HL-60 (cell line): ENCODE measurements around the gene SPAG4.

Source experiments
- CTCF ChIP-seq: IDR thresholded peaks from one replicate; pipeline ENCODE4 v1.5.1; 2011; ENCODE audit warnings: low read length, control low read depth, inconsistent platforms; ENCODE audit not compliant: insufficient read depth
- GABPA ChIP-seq: IDR thresholded peaks from 2 replicates; pipeline ENCODE4 v1.6.1; 2012; ENCODE audit warnings: low read depth
- POLR2AphosphoS5 ChIP-seq: IDR thresholded peaks from 2 replicates; pipeline ENCODE4 v1.6.1; 2012; ENCODE audit warnings: low read depth
- REST ChIP-seq: IDR thresholded peaks from 2 replicates; pipeline ENCODE4 v1.6.1; 2012; ENCODE audit warnings: low read depth; ENCODE audit not compliant: insufficient replicate concordance

GRCh38 chr20:35604449-35604747 is 11.2 kb upstream of the SPAG4 start:
- TF ChIP-seq CTCF (no peak), REST (no peak), POLR2AphosphoS5 (no peak), GABPA (no peak)
